AG04450 (cell line): Measurements from ENCODE around the gene COBL. TPM values are rescaled to one million over a fixed set of nuclear protein-coding genes. Genes with fewer than 3 reads are reported as not detected.

Source experiments
- CTCF ChIA-PET: fragments of 300-600, 350-600 bp; formaldehyde crosslinking; extraction: SDS; loops from one replicate; lab custom pipeline; 2022; ENCODE audit warnings: antibody characterized with exemption, inconsistent platforms; lab: Charles Lee
- POLR2A ChIA-PET: fragments of 350-600 bp; formaldehyde crosslinking; extraction: SDS; loops from one replicate; lab custom pipeline; 2021; ENCODE audit warnings: antibody characterized with exemption, inconsistent platforms; lab: Yijun Ruan, JAX
- DNase-seq: peaks from one replicate; pipeline ENCODE4 v3.0.0-alpha.2; 2011; ENCODE audit warnings: low read depth, low spot score
- H3K27ac ChIP-seq: one replicate; pipeline ENCODE4 v1.5.1; 2012; ENCODE audit warnings: low read depth, low read length, control low read depth
- H3K27me3 ChIP-seq: one replicate; pipeline ENCODE4 v1.6.0; 2012; ENCODE audit warnings: low read length; ENCODE audit not compliant: control insufficient read depth, insufficient read depth
- H3K4me3 ChIP-seq: 2 replicates; pipeline ENCODE4 v1.5.1; 2011; ENCODE audit warnings: mild to moderate bottlenecking, low read depth, low read length, control low read depth
- H3K9me3 ChIP-seq: 2 replicates; pipeline ENCODE4 v1.5.1; 2012; ENCODE audit warnings: low read length; ENCODE audit not compliant: control insufficient read depth, insufficient read depth
- polyA plus RNA-seq: library from polyadenylated mRNA; depleted of rRNA; stranded (reverse); fragments of >200 nt; gene quantifications from 2 replicates; pipeline ENCODE4 v1.2.3, GENCODE V29; 2011
- TF ChIP-seq, protein P1 (sequence below): IDR thresholded peaks from 2 replicates; pipeline ENCODE4 v1.5.1; 2011; ENCODE audit warnings: low read depth, low read length, control low read depth, inconsistent platforms

COBL gene
- polyA plus RNA-seq, 1 experiment: 0.06 TPM

DNA sequence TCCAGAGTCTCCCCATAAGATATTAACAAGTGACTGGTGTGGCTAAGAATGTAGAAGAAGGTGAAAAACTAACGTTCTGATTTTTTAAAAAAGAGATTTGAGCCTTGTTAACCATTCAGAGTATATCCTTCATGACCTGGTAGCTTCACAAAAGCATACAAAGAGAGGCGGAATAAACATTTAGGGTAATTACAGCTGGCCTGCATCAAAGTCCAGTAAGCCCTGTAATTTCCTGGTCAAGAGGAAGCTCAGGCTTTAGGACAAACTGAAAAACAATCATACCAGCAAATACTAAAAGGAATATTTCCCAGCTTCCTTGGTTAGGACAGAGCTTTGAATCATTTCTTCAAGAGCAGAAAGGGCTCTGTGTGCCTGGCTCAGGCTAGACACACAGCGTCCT, 165.2 kb downstream of the COBL start:
- POLR2A ChIA-PET: no interaction called here
- no peak for DNase-seq
- Histone ChIP-seq H3K27ac (no peak overlapping the region), H3K9me3 (peaks cover 13% of the 10 kb centered on the region), H3K27me3 (peaks cover 7% of the 10 kb centered on the region), H3K4me3 (no peak overlapping the region)
- TF ChIP-seq, protein P1, sequence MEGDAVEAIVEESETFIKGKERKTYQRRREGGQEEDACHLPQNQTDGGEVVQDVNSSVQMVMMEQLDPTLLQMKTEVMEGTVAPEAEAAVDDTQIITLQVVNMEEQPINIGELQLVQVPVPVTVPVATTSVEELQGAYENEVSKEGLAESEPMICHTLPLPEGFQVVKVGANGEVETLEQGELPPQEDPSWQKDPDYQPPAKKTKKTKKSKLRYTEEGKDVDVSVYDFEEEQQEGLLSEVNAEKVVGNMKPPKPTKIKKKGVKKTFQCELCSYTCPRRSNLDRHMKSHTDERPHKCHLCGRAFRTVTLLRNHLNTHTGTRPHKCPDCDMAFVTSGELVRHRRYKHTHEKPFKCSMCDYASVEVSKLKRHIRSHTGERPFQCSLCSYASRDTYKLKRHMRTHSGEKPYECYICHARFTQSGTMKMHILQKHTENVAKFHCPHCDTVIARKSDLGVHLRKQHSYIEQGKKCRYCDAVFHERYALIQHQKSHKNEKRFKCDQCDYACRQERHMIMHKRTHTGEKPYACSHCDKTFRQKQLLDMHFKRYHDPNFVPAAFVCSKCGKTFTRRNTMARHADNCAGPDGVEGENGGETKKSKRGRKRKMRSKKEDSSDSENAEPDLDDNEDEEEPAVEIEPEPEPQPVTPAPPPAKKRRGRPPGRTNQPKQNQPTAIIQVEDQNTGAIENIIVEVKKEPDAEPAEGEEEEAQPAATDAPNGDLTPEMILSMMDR: no peak
- CTCF ChIA-PET: interaction anchor here (6.8 kb wide), 1 partner anchor 11 kb away, joined by 100 read pairs; no protein-coding TSS in a partner anchor

- no peak overlapping the region for H3K4me3 ChIP-seq
- peaks cover 4% of the 10 kb centered on the region for H3K27me3 ChIP-seq
- peaks cover 13% of the 10 kb centered on the region for H3K9me3 ChIP-seq
- H3K27ac ChIP-seq: no peak overlapping the region
- TF ChIP-seq, protein P1: no peak
- CTCF ChIA-PET: interaction anchor here (6.8 kb wide), 1 partner anchor 12 kb away, joined by 100 read pairs; no protein-coding TSS in a partner anchor
- no peak for DNase-seq
- POLR2A ChIA-PET: no interaction called here
These were observed 166.4 kb downstream of the COBL start for GRCh38 chr7:51150193-51150592.

GRCh38 chr7:51148216-51148615, 168.4 kb downstream of the COBL start:
- CTCF ChIA-PET: interaction anchor here (1.0 kb wide), 1 partner anchor 680 kb away, joined by 3 read pairs; no protein-coding TSS in a partner anchor
- H3K4me3 ChIP-seq: no peak overlapping the region
- H3K27me3 ChIP-seq: no peaks in the 10 kb centered on the region
- POLR2A ChIA-PET: no interaction called here
- DNase-seq: no peak
- no peak overlapping the region for H3K27ac ChIP-seq
- peaks cover 13% of the 10 kb centered on the region for H3K9me3 ChIP-seq
- TF ChIP-seq, protein P1: no peak

GRCh38 chr7:51146816-51147586, 169.6 kb downstream of the COBL start:
- DNase-seq: no peak
- Histone ChIP-seq H3K4me3 (no peak overlapping the region), H3K27me3 (no peaks in the 10 kb centered on the region), H3K9me3 (peaks cover 13% of the 10 kb centered on the region), H3K27ac (no peak overlapping the region)
- TF ChIP-seq, protein P1: no peak
- CTCF ChIA-PET: interaction anchor here (1.0 kb wide), 1 partner anchor 14 kb away, joined by 7 read pairs; no protein-coding TSS in a partner anchor
- POLR2A ChIA-PET: no interaction called here

DNA sequence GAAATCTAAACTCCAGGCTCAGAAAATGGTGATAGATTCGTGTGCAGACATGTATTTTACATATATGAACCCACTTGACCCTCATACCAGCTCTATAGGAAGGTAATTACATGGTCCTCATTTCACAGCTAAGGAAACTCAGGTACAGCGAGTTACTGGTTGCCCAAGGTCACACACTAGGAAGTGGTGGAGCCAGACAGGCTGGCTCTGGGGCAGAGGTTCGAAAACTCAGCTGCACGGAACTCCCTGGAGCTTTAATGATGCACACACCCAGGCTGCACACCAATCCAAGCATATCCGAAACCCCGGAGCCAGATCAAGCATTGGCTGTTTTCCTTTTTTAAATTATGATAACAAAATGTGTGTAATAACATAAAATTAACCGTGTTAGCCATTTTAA, 172.4 kb downstream of the COBL start:
- no peak for DNase-seq
- peaks cover 13% of the 10 kb centered on the region for H3K9me3 ChIP-seq
- H3K4me3 ChIP-seq: no peak overlapping the region
- CTCF ChIA-PET: interaction anchor here (1.1 to 1.2 kb wide), 2 partner anchors 17 to 676 kb away, joined by 5 to 6 read pairs; no protein-coding TSS in a partner anchor
- H3K27ac ChIP-seq: no peak overlapping the region
- H3K27me3 ChIP-seq: no peaks in the 10 kb centered on the region
- POLR2A ChIA-PET: no interaction called here
- TF ChIP-seq, protein P1: no peak
